K562 (cell line): ENCODE data around the gene CSTF1. TPM values are rescaled to one million over a fixed set of nuclear protein-coding genes. Genes with fewer than 3 reads are reported as not detected.

Experiments
- BHLHE40 ChIP-seq: IDR thresholded peaks from 2 replicates; pipeline ENCODE4 v1.6.1; 2011; ENCODE audit warnings: low read length, improper control_type of control experiment
- NR0B1 ChIP-seq: fragments of 450-650 bp; IDR thresholded peaks from one replicate; pipeline ENCODE4 v1.6.1; 2018; ENCODE audit warnings: mild to moderate bottlenecking, moderate library complexity; ENCODE audit not compliant: partially characterized antibody
- PHB2 ChIP-seq: fragments of 450-650 bp; IDR thresholded peaks from 2 replicates; pipeline ENCODE4 v1.6.1; 2017; ENCODE audit warnings: low read depth
- RREB1 ChIP-seq: fragments of 250-450 bp; sonication (Bioruptor Pico); IDR thresholded peaks from 2 replicates; pipeline ENCODE4 v1.4.0; 2020
- RUNX1 ChIP-seq: sonication (generic); IDR thresholded peaks from 2 replicates; pipeline ENCODE4 v1.6.1; 2016; ENCODE audit warnings: antibody characterized with exemption, low read depth
- THRB ChIP-seq: fragments of 450-650 bp; formaldehyde crosslinking; conservative IDR thresholded peaks from 2 replicates; pipeline ENCODE4 v1.4.0; 2022; ENCODE audit warnings: mild to moderate bottlenecking, missing genetic modification characterization
- ZNF57 ChIP-seq: fragments of 450-650 bp; formaldehyde crosslinking; IDR thresholded peaks from 2 replicates; pipeline ENCODE4 v1.4.0; 2020; ENCODE audit warnings: mild to moderate bottlenecking, moderate library complexity
- ZNF785 ChIP-seq: fragments of 250-450 bp; sonication (Bioruptor Pico); IDR thresholded peaks from 2 replicates; pipeline ENCODE4 v1.4.0; 2020; ENCODE audit warnings: mild to moderate bottlenecking
- polyA plus RNA-seq, 8 experiments: library from polyadenylated mRNA; depleted of rRNA in 4 of 8; stranded (reverse) in 5 of 8; unstranded in 3 of 8; fragments of >200 nt; fragmentation: Nextera tagmentation in 2 of 8; fragmentation: Illumina TruSeq in 1 of 8; extraction: Ambion mirVana in 2 of 8; extraction: Trizol in 1 of 8; gene quantifications; 2 replicates each; pipeline versions ENCODE4 v1.2.1 to v1.2.3, GENCODE V29; 2011 to 2014; ENCODE audit warnings: inconsistent platforms in 1 of 8, missing spikeins in 1 of 8
- total RNA-seq, 7 experiments: library from RNA; depleted of rRNA in 6 of 7; stranded (reverse); fragments of >200 nt in 6 of 7; fragmentation: Illumina TruSeq in 2 of 7; extraction: Trizol in 2 of 7; gene quantifications; 2 replicates each; pipeline versions ENCODE4 v1.2.1 to v1.2.3, GENCODE V29; 2011 to 2021; ENCODE audit warnings: low replicate concordance in 1 of 7
- TF ChIP-seq, protein P1 (sequence below): sonication (generic); formaldehyde crosslinking; IDR thresholded peaks from 2 replicates; pipeline ENCODE4 v1.8.0; 2022; ENCODE audit warnings: missing genetic modification reagents, mild to moderate bottlenecking, moderate library complexity, borderline replicate concordance
- TF ChIP-seq, protein P2 (sequence below): fragments of 250-450 bp; sonication (Bioruptor Pico); IDR thresholded peaks from 2 replicates; pipeline ENCODE4 v1.8.0; 2022; ENCODE audit warnings: inconsistent platforms, mild to moderate bottlenecking, moderate library complexity, borderline replicate concordance

CSTF1 gene
- total and polyA plus RNA-seq, 9 of the 15 experiments (the other 6 are each of a cell fraction or from before 2014, with no cell fraction given) = 30.8 to 110 (median 53.4) TPM

- no peak for TF ChIP-seq THRB (CRISPR knock-in tag)
- TF ChIP-seq BHLHE40 = no peak; the same call in 1 of the 2 replicates
- TF ChIP-seq, protein P1, sequence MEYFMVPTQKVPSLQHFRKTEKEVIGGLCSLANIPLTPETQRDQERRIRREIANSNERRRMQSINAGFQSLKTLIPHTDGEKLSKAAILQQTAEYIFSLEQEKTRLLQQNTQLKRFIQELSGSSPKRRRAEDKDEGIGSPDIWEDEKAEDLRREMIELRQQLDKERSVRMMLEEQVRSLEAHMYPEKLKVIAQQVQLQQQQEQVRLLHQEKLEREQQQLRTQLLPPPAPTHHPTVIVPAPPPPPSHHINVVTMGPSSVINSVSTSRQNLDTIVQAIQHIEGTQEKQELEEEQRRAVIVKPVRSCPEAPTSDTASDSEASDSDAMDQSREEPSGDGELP (CRISPR knock-in tag) = no peak
- TF ChIP-seq, protein P2, sequence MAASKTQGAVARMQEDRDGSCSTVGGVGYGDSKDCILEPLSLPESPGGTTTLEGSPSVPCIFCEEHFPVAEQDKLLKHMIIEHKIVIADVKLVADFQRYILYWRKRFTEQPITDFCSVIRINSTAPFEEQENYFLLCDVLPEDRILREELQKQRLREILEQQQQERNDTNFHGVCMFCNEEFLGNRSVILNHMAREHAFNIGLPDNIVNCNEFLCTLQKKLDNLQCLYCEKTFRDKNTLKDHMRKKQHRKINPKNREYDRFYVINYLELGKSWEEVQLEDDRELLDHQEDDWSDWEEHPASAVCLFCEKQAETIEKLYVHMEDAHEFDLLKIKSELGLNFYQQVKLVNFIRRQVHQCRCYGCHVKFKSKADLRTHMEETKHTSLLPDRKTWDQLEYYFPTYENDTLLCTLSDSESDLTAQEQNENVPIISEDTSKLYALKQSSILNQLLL = no peak
- TF ChIP-seq PHB2 = no peak
- TF ChIP-seq ZNF785 (CRISPR knock-in tag) = no peak
- TF ChIP-seq RUNX1 = no peak
- TF ChIP-seq ZNF57 (CRISPR knock-in tag) = no peak
- TF ChIP-seq NR0B1 = no peak
- TF ChIP-seq RREB1 = no peak
These were observed 22.7 kb downstream of the CSTF1 start (continued) for GRCh38 chr20:56414842-56415765.
